T-helper 1 cell treated with Interleukin-12 subunit alpha and Interleukin-12 subunit beta and Interleukin-4 antibody, amounts not matched to agents 30 μg/mL and 1 μg/mL, for 36 hours (primary cell): ENCODE results near the gene SLFN11.
A peak's percentile ranks its signal among the peaks of the same experiment; 100 is the strongest.
"Not testable (repeated sequence)": the region's sequence is repeated elsewhere in the genome, so short reads cannot be mapped to it uniquely, and the experiment has no call there.

Source experiments
- H3K27ac Mint-ChIP-seq: one replicate; pipeline ENCODE4 v1.8.0; 2021; ENCODE audit warnings: mild to moderate bottlenecking, mixed read lengths
- H3K27me3 Mint-ChIP-seq: one replicate; pipeline ENCODE4 v1.8.0; 2021; ENCODE audit warnings: low read depth, mixed read lengths
- H3K36me3 Mint-ChIP-seq: one replicate; pipeline ENCODE4 v1.8.0; 2021; ENCODE audit warnings: low read depth, mixed read lengths
- H3K4me1 Mint-ChIP-seq: one replicate; pipeline ENCODE4 v1.8.0; 2021; ENCODE audit warnings: low read depth, mixed read lengths
- H3K4me3 Mint-ChIP-seq: one replicate; pipeline ENCODE4 v1.8.0; 2021; ENCODE audit warnings: mild to moderate bottlenecking, moderate library complexity, mixed read lengths
- H3K9me3 Mint-ChIP-seq: one replicate; pipeline ENCODE4 v1.8.0; 2021; ENCODE audit warnings: mixed read lengths

The SLFN11 gene

GRCh38 chr17:35338230-35338629, 35.2 kb downstream of the SLFN11 start:
- no peak overlapping the region for H3K4me3 Mint-ChIP-seq
- peaks cover 38% of the 10 kb centered on the region for H3K36me3 Mint-ChIP-seq
- peaks cover 33% of the 10 kb centered on the region for H3K4me1 Mint-ChIP-seq
- peaks cover 31% of the 10 kb centered on the region for H3K9me3 Mint-ChIP-seq
- peaks cover 14% of the 10 kb centered on the region for H3K27me3 Mint-ChIP-seq
- no peak overlapping the region for H3K27ac Mint-ChIP-seq

- Mint-ChIP-seq H3K36me3 (peaks cover 35% of the 10 kb centered on the region), H3K4me3 (no peak overlapping the region), H3K9me3 (peaks cover 24% of the 10 kb centered on the region), H3K27me3 (peaks cover 13% of the 10 kb centered on the region), H3K4me1 (peaks cover 24% of the 10 kb centered on the region), H3K27ac (no peak overlapping the region)
Measured at GRCh38 chr17:35337364-35337763, 36.1 kb downstream of the SLFN11 start.

GRCh38 chr17:35333578-35333977, 39.8 kb downstream of the SLFN11 start:
- H3K36me3 Mint-ChIP-seq = peaks cover 31% of the 10 kb centered on the region
- H3K4me1 Mint-ChIP-seq, H3K4me3 Mint-ChIP-seq, H3K27ac Mint-ChIP-seq, H3K9me3 Mint-ChIP-seq: not testable (repeated sequence)
- peaks cover 31% of the 10 kb centered on the region for H3K27me3 Mint-ChIP-seq

- Mint-ChIP-seq H3K36me3 (peaks cover 53% of the 10 kb centered on the region), H3K27me3 (peaks cover 10% of the 10 kb centered on the region), H3K27ac (no peak overlapping the region), H3K4me3 (no peak overlapping the region), H3K4me1 (peaks cover 10% of the 10 kb centered on the region), H3K9me3 (peaks cover 27% of the 10 kb centered on the region)
Measured at GRCh38 chr17:35322749-35323148, 50.7 kb downstream of the SLFN11 start.

- H3K4me1 Mint-ChIP-seq = peaks cover 51% of the 10 kb centered on the region
- H3K9me3 Mint-ChIP-seq = peaks cover 5% of the 10 kb centered on the region
- peaks cover 5% of the 10 kb centered on the region for H3K27me3 Mint-ChIP-seq
- H3K4me3 Mint-ChIP-seq = no peak overlapping the region
- H3K27ac Mint-ChIP-seq = no peak overlapping the region
- peaks cover 22% of the 10 kb centered on the region for H3K36me3 Mint-ChIP-seq
Measured at GRCh38 chr17:35315971-35316370, 57.5 kb downstream of the SLFN11 start.

- Mint-ChIP-seq H3K4me1 (peaks cover 51% of the 10 kb centered on the region), H3K27me3 (peaks cover 5% of the 10 kb centered on the region), H3K9me3 (peaks cover 5% of the 10 kb centered on the region), H3K27ac (peak overlapping the region; percentile 36), H3K4me3 (peak overlapping the region; percentile 39), H3K36me3 (peaks cover 22% of the 10 kb centered on the region)
Measured at GRCh38 chr17:35315283-35315682, 58.1 kb downstream of the SLFN11 start.

GRCh38 chr17:35314415-35315216, 58.8 kb downstream of the SLFN11 start:
- peak overlapping the region; percentile 94 for H3K4me3 Mint-ChIP-seq
- peaks cover 17% of the 10 kb centered on the region for H3K36me3 Mint-ChIP-seq
- peaks cover 51% of the 10 kb centered on the region for H3K4me1 Mint-ChIP-seq
- peaks cover 5% of the 10 kb centered on the region for H3K9me3 Mint-ChIP-seq
- H3K27me3 Mint-ChIP-seq = peaks cover 5% of the 10 kb centered on the region
- peak overlapping the region; percentile 93 for H3K27ac Mint-ChIP-seq

GRCh38 chr17:35313875-35314409, 59.5 kb downstream of the SLFN11 start:
- H3K9me3 Mint-ChIP-seq = peaks cover 8% of the 10 kb centered on the region
- peak overlapping the region; percentile 93 for H3K27ac Mint-ChIP-seq
- H3K27me3 Mint-ChIP-seq = peaks cover 5% of the 10 kb centered on the region
- H3K36me3 Mint-ChIP-seq = peaks cover 18% of the 10 kb centered on the region
- H3K4me1 Mint-ChIP-seq = peaks cover 46% of the 10 kb centered on the region
- H3K4me3 Mint-ChIP-seq = peak overlapping the region; percentile 94

- Mint-ChIP-seq H3K4me3 (peak overlapping the region; percentile 94), H3K4me1 (peaks cover 45% of the 10 kb centered on the region)
Measured at GRCh38 chr17:35312790-35313711, 60.4 kb downstream of the SLFN11 start.

GRCh38 chr17:35312346-35312745, 61.1 kb downstream of the SLFN11 start:
- H3K9me3 Mint-ChIP-seq = peaks cover 19% of the 10 kb centered on the region
- H3K27me3 Mint-ChIP-seq = peaks cover 16% of the 10 kb centered on the region
- peak overlapping the region; percentile 94 for H3K4me3 Mint-ChIP-seq
- peaks cover 38% of the 10 kb centered on the region for H3K4me1 Mint-ChIP-seq
- H3K27ac Mint-ChIP-seq = peak overlapping the region; percentile 93
- peaks cover 22% of the 10 kb centered on the region for H3K36me3 Mint-ChIP-seq

More at GRCh38 chr17:35312790-35313711, 60.4 kb downstream of the SLFN11 start:
- Mint-ChIP-seq H3K36me3 (peaks cover 24% of the 10 kb centered on the region), H3K9me3 (peaks cover 17% of the 10 kb centered on the region), H3K27me3 (peaks cover 12% of the 10 kb centered on the region), H3K27ac (peak overlapping the region; percentile 93)

GRCh38 chr17:35309345-35309744, 64.1 kb downstream of the SLFN11 start:
- not testable (repeated sequence) for H3K27ac Mint-ChIP-seq, H3K4me3 Mint-ChIP-seq
- H3K36me3 Mint-ChIP-seq = peaks cover 26% of the 10 kb centered on the region
- H3K27me3 Mint-ChIP-seq = peaks cover 18% of the 10 kb centered on the region
- peaks cover 24% of the 10 kb centered on the region for H3K4me1 Mint-ChIP-seq
- H3K9me3 Mint-ChIP-seq = peaks cover 28% of the 10 kb centered on the region
